Mucosa of rectum (tissue), 2 donors: ENCODE data around the gene SRSF4.

Experiments used
- H3K27ac ChIP-seq, 2 donors: one replicate each; pipeline ENCODE4 v1.7.0; 2013; ENCODE audit warnings: inconsistent platforms in 2 of 2, low read depth in 2 of 2, low read length in 2 of 2
- H3K27me3 ChIP-seq, 2 donors: one replicate each; pipeline ENCODE4 v1.7.0; 2013; ENCODE audit warnings: low read length in 2 of 2; ENCODE audit not compliant: control insufficient read depth in 2 of 2, insufficient read depth in 2 of 2
- H3K36me3 ChIP-seq, 2 donors: one replicate each; pipeline ENCODE4 v1.7.0; 2013; ENCODE audit warnings: low read length in 2 of 2; ENCODE audit not compliant: control insufficient read depth in 2 of 2, insufficient read depth in 2 of 2
- H3K4me1 ChIP-seq, 2 donors: one replicate each; pipeline ENCODE4 v1.7.0; 2013; ENCODE audit warnings: low read length in 2 of 2, mild to moderate bottlenecking in 1 of 2; ENCODE audit not compliant: control insufficient read depth in 2 of 2, insufficient read depth in 2 of 2
- H3K4me3 ChIP-seq, 2 donors: one replicate each; pipeline ENCODE4 v1.7.0; 2013; ENCODE audit warnings: low read length in 2 of 2
- H3K9ac ChIP-seq, 2 donors: one replicate each; pipeline ENCODE4 v1.7.0; 2013; ENCODE audit warnings: low read length in 2 of 2, low read depth in 1 of 2, mild to moderate bottlenecking in 1 of 2
- H3K9me3 ChIP-seq, 2 donors: one replicate each; pipeline ENCODE4 v1.7.0; 2013; ENCODE audit warnings: low read length in 2 of 2; ENCODE audit not compliant: control insufficient read depth in 2 of 2
- donor health status: healthy.
- donor health status: Normal muscosa, but diverticular disease.

The SRSF4 gene

DNA sequence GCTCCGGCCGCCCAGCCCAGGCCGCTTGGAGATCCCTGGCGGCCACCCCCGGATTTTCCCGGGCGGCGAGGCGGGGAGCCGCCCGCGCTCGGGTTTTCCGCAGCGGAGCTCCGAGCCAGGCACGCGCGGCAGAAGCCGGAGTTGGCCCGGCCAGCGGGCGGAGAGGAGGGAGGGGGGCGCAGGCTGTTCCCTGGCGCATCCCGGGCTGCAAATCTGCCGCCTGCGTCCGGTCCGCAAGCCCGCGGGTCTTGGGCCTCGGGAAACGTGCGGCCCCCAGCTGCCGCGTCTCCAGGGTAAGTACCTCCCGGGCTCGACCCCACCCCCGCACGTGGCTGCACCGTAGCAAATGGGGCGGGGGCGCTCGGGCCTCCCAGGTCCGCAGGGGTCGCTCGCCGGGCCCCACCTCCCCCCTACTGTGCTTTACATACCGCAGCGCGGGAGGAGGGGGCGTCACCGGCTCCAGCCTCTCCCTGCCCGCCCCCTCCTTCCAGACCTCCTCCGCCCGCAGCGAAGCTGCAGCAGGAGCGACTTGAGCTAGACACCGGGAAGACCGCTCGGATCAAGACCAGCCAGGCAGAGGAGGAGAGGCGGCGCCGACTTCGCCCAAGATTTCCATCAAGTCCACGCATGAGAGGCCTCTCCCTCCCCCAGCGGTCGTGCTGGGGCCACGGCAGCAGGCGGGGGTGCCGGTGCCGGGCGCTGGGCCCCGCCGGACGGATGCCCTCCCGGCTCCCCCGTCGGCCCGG lies 59.6 kb downstream of the SRSF4 start:
- Histone ChIP-seq H3K27ac (peak overlapping the region; percentile 75 to 86), H3K36me3 (peaks cover 3 to 4% of the 10 kb centered on the region in 2 donors), H3K9me3 (no peaks in the 10 kb centered on the region), H3K4me1 (peaks cover 15 to 20% of the 10 kb centered on the region in 2 donors), H3K9ac (peak overlapping the region in 1 of 2 donors; percentile 57), H3K4me3 (peak overlapping the region; percentile 41 to 44), H3K27me3 (peaks cover 10 to 20% of the 10 kb centered on the region in 2 donors)

GRCh38 chr1:29121516-29121935 lies 60.2 kb downstream of the SRSF4 start:
- Histone ChIP-seq H3K36me3 (peaks cover 4 to 6% of the 10 kb centered on the region in 2 donors), H3K9ac (peak overlapping the region in 1 of 2 donors; percentile 57), H3K4me1 (peaks cover 15 to 20% of the 10 kb centered on the region in 2 donors), H3K4me3 (peak overlapping the region; percentile 16 to 44), H3K27ac (peak overlapping the region; percentile 75 to 86), H3K9me3 (no peaks in the 10 kb centered on the region), H3K27me3 (peaks cover 10 to 20% of the 10 kb centered on the region in 2 donors)

DNA sequence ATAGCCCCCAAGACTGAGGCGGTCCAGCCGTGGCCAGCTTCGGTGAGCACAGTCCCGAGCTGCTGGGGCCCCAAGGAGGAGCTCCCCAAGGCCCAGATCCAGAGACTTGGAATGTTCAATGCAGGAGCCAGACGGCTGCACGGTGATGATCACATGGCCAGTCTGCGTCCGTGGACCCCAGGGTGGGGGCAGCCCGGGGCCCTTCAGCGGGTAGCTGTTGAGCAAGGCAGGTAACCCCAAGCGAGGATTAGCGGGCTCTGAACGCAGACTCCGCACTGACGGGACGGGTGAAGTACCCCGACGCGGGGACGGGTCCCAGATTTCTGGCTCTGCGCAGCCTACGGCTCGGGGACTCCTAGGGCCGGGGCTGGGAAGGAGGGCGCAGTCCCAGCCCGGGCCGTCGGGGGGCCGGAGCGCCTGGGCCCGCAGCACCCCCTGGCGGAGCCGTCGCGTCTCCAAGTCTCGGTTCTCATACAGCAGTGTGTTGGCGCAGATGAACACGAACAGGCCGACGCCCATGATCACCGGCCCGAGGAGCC lies 60.7 kb downstream of the SRSF4 start:
- Histone ChIP-seq H3K36me3 (peaks cover 4 to 10% of the 10 kb centered on the region in 2 donors), H3K9me3 (no peaks in the 10 kb centered on the region), H3K27ac (peak overlapping the region in 1 of 2 donors; percentile 16), H3K27me3 (peaks cover 10 to 20% of the 10 kb centered on the region in 2 donors), H3K9ac (no peak overlapping the region), H3K4me1 (peaks cover 15 to 20% of the 10 kb centered on the region in 2 donors), H3K4me3 (peak overlapping the region; percentile 13 to 16)

DNA sequence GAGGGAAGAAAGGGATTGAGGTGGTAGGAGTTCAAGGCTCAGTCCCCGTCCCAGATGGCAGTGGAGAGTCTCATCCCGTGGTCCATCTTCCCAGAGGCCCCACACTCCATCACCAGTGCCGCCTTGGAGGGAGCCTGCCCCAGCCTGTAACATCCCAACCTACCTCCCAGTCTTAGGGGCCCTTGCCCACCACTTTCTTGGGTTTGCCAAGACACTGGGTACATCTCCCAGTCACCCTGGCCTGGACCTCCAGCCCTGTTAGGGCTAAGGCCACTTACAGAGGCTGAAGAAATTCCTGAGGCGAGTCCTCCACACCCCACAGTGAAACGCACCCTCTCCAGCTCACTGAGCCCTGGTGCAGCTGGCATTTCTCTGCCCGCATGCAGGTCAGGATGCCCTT lies 61.3 kb downstream of the SRSF4 start:
- H3K4me3 ChIP-seq: no peak overlapping the region
- peaks cover 15 to 19% of the 10 kb centered on the region in 2 donors for H3K4me1 ChIP-seq
- H3K9ac ChIP-seq: no peak overlapping the region
- no peaks in the 10 kb centered on the region for H3K9me3 ChIP-seq
- H3K27ac ChIP-seq: peak overlapping the region in 1 of 2 donors; percentile 4
- peaks cover 10 to 14% of the 10 kb centered on the region in 2 donors for H3K27me3 ChIP-seq
- H3K36me3 ChIP-seq: peaks cover 9 to 14% of the 10 kb centered on the region in 2 donors

GRCh38 chr1:29119121-29119929 lies 62.4 kb downstream of the SRSF4 start:
- Histone ChIP-seq H3K9me3 (no peaks in the 10 kb centered on the region), H3K27ac (no peak overlapping the region), H3K4me3 (no peak overlapping the region), H3K4me1 (peaks cover 14 to 17% of the 10 kb centered on the region in 2 donors), H3K36me3 (peaks cover 9 to 18% of the 10 kb centered on the region in 2 donors), H3K9ac (no peak overlapping the region), H3K27me3 (peaks cover 10 to 12% of the 10 kb centered on the region in 2 donors)

DNA sequence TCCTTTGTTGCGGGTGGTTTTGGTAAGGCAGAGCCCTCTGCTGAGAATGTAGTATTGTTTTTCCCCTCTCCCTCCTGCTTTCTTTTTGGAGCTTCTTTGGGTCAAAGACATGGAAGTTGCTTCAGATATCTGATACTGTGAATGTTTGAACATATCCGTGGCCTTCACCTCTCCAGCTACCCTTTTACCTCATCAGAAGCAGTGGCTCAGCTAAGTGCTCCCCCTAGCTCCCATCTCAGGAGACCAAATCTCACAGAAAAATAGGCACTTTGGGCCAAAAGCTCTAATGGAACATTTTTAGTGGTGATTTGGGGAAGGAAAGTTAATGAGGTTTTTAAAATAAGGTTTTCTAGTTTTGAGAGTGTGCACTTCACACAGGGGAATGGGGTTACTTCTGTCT lies 64.3 kb downstream of the SRSF4 start:
- peaks cover 6 to 7% of the 10 kb centered on the region in 2 donors for H3K4me1 ChIP-seq
- no peaks in the 10 kb centered on the region for H3K9me3 ChIP-seq
- H3K27me3 ChIP-seq: peaks cover 1 to 3% of the 10 kb centered on the region in 2 donors
- H3K36me3 ChIP-seq: peaks cover 13 to 25% of the 10 kb centered on the region in 2 donors
- H3K4me3 ChIP-seq: no peak overlapping the region
- H3K27ac ChIP-seq: no peak overlapping the region
- H3K9ac ChIP-seq: no peak overlapping the region

DNA sequence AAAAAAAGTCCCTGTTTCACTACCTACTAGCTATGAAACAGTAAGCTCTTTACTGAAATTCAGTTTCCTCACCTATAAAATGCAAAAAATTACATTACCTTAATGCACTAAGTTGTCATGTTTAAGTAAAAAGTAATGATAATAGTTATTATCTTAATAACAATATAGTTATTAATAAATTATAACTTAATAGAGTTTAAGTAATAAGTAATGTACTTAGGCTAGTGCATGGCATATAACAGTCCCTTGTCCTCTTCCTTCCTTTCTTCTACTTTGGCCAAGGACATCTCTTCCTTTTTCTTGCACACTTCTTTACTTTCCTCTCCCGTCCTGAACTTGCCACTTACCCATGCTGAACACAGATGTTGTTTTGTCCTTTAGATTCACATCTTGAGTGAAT lies 67.0 kb downstream of the SRSF4 start:
- H3K4me1 ChIP-seq: no peaks in the 10 kb centered on the region
- no peak overlapping the region for H3K27ac ChIP-seq
- H3K36me3 ChIP-seq: peaks cover 13 to 26% of the 10 kb centered on the region in 2 donors
- no peak overlapping the region for H3K4me3 ChIP-seq
- H3K27me3 ChIP-seq: no peaks in the 10 kb centered on the region
- no peak overlapping the region for H3K9ac ChIP-seq
- no peaks in the 10 kb centered on the region for H3K9me3 ChIP-seq

GRCh38 chr1:29113413-29114117 lies 68.1 kb downstream of the SRSF4 start:
- Histone ChIP-seq H3K4me1 (no peaks in the 10 kb centered on the region), H3K4me3 (no peak overlapping the region), H3K27me3 (no peaks in the 10 kb centered on the region), H3K9me3 (no peaks in the 10 kb centered on the region), H3K36me3 (peaks cover 20 to 26% of the 10 kb centered on the region in 2 donors), H3K9ac (no peak overlapping the region), H3K27ac (no peak overlapping the region)

- Histone ChIP-seq H3K27ac (no peak overlapping the region), H3K4me1 (no peaks in the 10 kb centered on the region), H3K4me3 (no peak overlapping the region), H3K27me3 (no peaks in the 10 kb centered on the region), H3K9ac (no peak overlapping the region), H3K36me3 (peaks cover 20 to 26% of the 10 kb centered on the region in 2 donors), H3K9me3 (no peaks in the 10 kb centered on the region)
Observed at GRCh38 chr1:29112705-29113412, 68.8 kb downstream of the SRSF4 start.
